ENCODE data around the gene CCDC187.

The CCDC187 gene

DNA sequence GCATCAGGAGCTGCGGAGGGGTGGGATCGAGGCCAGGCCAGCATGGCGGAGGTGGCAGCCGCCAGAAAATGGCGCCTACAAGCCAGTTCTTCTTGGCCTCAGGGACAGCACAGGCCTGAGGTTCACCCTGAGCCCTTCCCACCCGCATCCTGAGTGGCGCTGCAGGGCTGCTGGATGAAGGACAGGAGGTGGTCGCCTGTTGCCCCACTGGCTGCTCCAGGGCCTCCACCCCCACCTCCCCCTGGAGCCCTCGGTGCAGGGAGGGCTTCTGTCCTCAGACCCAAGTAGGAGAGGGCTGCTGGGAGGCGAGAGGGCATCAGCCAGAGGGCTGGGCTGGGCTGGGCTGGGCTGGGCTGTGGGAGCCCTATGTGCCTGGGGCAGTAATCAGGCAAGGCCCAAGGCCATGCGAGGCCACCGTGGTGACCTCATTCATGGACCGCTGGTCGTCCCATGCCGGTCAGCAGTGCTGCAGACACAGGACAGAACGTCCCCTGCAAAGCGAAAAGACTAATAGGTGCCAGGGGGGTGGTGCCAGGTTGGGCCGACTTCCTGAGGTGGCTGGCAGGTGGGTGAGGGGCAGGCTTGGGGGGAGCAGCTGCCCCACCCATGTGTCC lies 37.3 kb upstream of the CCDC187 start:
- no peak overlapping the region for H3K4me2 ChIP-seq (ENCODE audit: low read length)
- no peaks in the 10 kb centered on the region for H4K20me1 ChIP-seq (ENCODE audit: control insufficient read depth, insufficient read depth, low read depth, low read length)
- H3K27me3 ChIP-seq (ENCODE audit: control insufficient read depth, low read length), result no peaks in the 10 kb centered on the region

DNA sequence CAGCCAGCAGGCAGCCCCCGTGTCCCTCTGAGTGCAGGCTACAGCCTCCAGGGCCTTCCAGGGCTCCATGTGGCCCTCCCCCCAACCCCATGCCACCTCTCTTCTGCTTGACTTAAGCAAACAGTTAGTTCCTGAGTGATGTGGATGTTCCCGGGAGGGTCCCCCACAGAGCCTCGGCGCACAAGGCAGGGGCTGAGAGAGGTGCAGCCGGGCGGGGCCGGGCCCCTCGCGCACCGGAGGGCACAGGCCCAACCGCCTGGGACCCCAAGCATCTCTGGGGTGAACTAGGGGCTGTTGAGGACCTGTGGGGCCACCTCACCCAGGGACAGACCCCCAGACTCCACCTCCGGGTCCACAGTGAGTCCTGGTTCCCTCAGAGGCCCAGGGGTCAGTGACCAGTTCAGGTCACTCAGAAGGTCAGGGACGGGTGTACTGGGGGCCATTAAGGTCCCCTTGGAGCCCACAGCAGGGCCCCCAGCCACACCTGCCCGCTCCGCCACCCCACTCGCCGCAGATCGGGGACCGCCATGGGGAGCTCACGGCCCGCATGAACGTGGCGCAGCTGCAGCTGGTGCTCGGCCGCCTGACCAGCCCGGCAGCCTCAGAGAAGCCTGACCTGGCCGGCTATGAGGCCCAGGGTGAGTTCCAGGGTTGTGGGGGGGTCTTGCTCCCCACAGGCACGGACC lies 36.6 kb upstream of the CCDC187 start:
- TF ChIP-seq, protein P1, sequence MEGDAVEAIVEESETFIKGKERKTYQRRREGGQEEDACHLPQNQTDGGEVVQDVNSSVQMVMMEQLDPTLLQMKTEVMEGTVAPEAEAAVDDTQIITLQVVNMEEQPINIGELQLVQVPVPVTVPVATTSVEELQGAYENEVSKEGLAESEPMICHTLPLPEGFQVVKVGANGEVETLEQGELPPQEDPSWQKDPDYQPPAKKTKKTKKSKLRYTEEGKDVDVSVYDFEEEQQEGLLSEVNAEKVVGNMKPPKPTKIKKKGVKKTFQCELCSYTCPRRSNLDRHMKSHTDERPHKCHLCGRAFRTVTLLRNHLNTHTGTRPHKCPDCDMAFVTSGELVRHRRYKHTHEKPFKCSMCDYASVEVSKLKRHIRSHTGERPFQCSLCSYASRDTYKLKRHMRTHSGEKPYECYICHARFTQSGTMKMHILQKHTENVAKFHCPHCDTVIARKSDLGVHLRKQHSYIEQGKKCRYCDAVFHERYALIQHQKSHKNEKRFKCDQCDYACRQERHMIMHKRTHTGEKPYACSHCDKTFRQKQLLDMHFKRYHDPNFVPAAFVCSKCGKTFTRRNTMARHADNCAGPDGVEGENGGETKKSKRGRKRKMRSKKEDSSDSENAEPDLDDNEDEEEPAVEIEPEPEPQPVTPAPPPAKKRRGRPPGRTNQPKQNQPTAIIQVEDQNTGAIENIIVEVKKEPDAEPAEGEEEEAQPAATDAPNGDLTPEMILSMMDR (IDR thresholded peaks at IDR 0.05; ENCODE audit: low read depth, low read length, poor library complexity, severe bottlenecking), result no peak
- no peak for TF ChIP-seq EZH2phosphoT487 (IDR thresholded peaks at IDR 0.05; ENCODE audit: borderline replicate concordance, low read length)
- H3F3A ChIP-seq (ENCODE audit: control insufficient read depth, insufficient read depth), result no peaks in the 10 kb centered on the region
- H3K4me3 ChIP-seq (ENCODE audit: low read length), result no peak overlapping the region
- H3K27me3 ChIP-seq (ENCODE audit: control insufficient read depth, low read length), result no peaks in the 10 kb centered on the region
- H3K9me2 ChIP-seq (replicated peaks; ENCODE audit: control insufficient read depth, low read length), result no peaks in the 10 kb centered on the region
- peaks cover 9% of the 10 kb centered on the region; the same call in 1 of the 2 replicates for H3K4me1 ChIP-seq (ENCODE audit: control insufficient read depth, low read length)
- H3K36me3 ChIP-seq (ENCODE audit: control insufficient read depth, low read length), result no peaks in the 10 kb centered on the region
- H3K4me2 ChIP-seq (ENCODE audit: low read length), result no peak overlapping the region
- H3K9me3 ChIP-seq (ENCODE audit: control insufficient read depth, insufficient read depth, low read length), result no peaks in the 10 kb centered on the region
- no peaks in the 10 kb centered on the region for H3K79me2 ChIP-seq (ENCODE audit: control insufficient read depth, low read length)
- no peaks in the 10 kb centered on the region for H4K20me1 ChIP-seq (ENCODE audit: control insufficient read depth, insufficient read depth, low read depth, low read length)
- no peak overlapping the region for H3K27ac ChIP-seq (ENCODE audit: low read depth, low read length)

More for the DNA sequence above, 37.3 kb upstream of the CCDC187 start:
- no peak for TF ChIP-seq EZH2phosphoT487 (IDR thresholded peaks at IDR 0.05; ENCODE audit: borderline replicate concordance, low read length)
- TF ChIP-seq, protein P1 (IDR thresholded peaks at IDR 0.05; ENCODE audit: low read depth, low read length, poor library complexity, severe bottlenecking), result no peak
- H3K79me2 ChIP-seq (ENCODE audit: control insufficient read depth, low read length), result no peaks in the 10 kb centered on the region
- H3K27ac ChIP-seq (ENCODE audit: low read depth, low read length), result no peak overlapping the region
- H3K9me3 ChIP-seq (ENCODE audit: control insufficient read depth, insufficient read depth, low read length), result no peaks in the 10 kb centered on the region
- H3F3A ChIP-seq (ENCODE audit: control insufficient read depth, insufficient read depth), result no peaks in the 10 kb centered on the region
- no peak overlapping the region for H3K4me3 ChIP-seq (ENCODE audit: low read length)
- H3K36me3 ChIP-seq (ENCODE audit: control insufficient read depth, low read length), result no peaks in the 10 kb centered on the region
- peaks cover 9% of the 10 kb centered on the region; the same call in 1 of the 2 replicates for H3K4me1 ChIP-seq (ENCODE audit: control insufficient read depth, low read length)
- no peaks in the 10 kb centered on the region for H3K9me2 ChIP-seq (replicated peaks; ENCODE audit: control insufficient read depth, low read length)

DNA sequence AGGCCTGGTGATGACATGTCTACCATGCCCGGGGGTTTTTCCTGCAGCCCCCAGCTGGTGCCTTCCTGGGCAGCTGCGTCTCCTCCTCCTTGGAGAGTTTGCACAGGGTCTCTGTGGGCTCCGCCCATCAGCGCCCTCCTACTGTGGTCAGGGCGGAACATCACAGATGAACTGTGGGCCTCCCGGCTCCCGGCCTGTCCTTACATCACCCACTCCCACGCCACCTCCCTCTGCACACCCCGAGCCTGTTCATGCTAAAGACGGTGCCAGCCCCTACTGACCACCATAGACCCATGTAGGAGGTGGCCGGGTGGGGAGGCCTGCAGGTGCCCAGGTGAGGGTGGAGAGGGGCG lies 36.0 kb upstream of the CCDC187 start:
- Histone ChIP-seq H3K27ac (ENCODE audit: low read depth, low read length) (no peak overlapping the region), H3K9me3 (ENCODE audit: control insufficient read depth, insufficient read depth, low read length) (no peaks in the 10 kb centered on the region), H3K4me2 (ENCODE audit: low read length) (no peak overlapping the region), H3K4me3 (ENCODE audit: low read length) (no peak overlapping the region), H3K4me1 (ENCODE audit: control insufficient read depth, low read length) (peaks cover 9% of the 10 kb centered on the region; the same call in 1 of the 2 replicates), H3F3A (ENCODE audit: control insufficient read depth, insufficient read depth) (no peaks in the 10 kb centered on the region), H3K9me2 (replicated peaks; ENCODE audit: control insufficient read depth, low read length) (no peaks in the 10 kb centered on the region), H4K20me1 (ENCODE audit: control insufficient read depth, insufficient read depth, low read depth, low read length) (no peaks in the 10 kb centered on the region), H3K79me2 (ENCODE audit: control insufficient read depth, low read length) (no peaks in the 10 kb centered on the region), H3K36me3 (ENCODE audit: control insufficient read depth, low read length) (no peaks in the 10 kb centered on the region), H3K27me3 (ENCODE audit: control insufficient read depth, low read length) (no peaks in the 10 kb centered on the region)
- TF ChIP-seq, protein P1 (IDR thresholded peaks at IDR 0.05; ENCODE audit: low read depth, low read length, poor library complexity, severe bottlenecking), result no peak
- no peak for TF ChIP-seq EZH2phosphoT487 (IDR thresholded peaks at IDR 0.05; ENCODE audit: borderline replicate concordance, low read length)
